Brain microvascular endothelial cell (primary cell): ENCODE results near the gene PAX7.

Experiments used
- DNase-seq: peaks from one replicate; pipeline ENCODE4 v3.0.0-alpha.2; 2020
- H3K27ac ChIP-seq: fragments of 250-450 bp; sonication (Bioruptor Pico); 2 replicates; pipeline ENCODE4 v1.5.1; 2020; ENCODE audit warnings: mild to moderate bottlenecking, moderate library complexity
- H3K27me3 ChIP-seq: fragments of 250-450 bp; sonication (Bioruptor Pico); replicated peaks from 2 replicates; pipeline ENCODE4 v1.5.1; 2020; ENCODE audit warnings: mild to moderate bottlenecking
- H3K36me3 ChIP-seq: fragments of 250-450 bp; sonication (Bioruptor Pico); replicated peaks from 2 replicates; pipeline ENCODE4 v1.5.1; 2020; ENCODE audit warnings: mild to moderate bottlenecking
- H3K4me3 ChIP-seq: 2 replicates; pipeline ENCODE4 v1.5.1; 2011; ENCODE audit warnings: low read depth, mild to moderate bottlenecking, control low read depth, low read length, moderate library complexity
- in situ Hi-C: cut with HindIII; loops from 2 replicates; pipeline ENCODE4 v1.10.0; 2017; ENCODE audit warnings: low sequenced_read_pairs, low pct_ligation_motif_present
- TF ChIP-seq, protein P1 (sequence below): IDR thresholded peaks from 2 replicates; pipeline ENCODE4 v1.5.1; 2011; ENCODE audit warnings: low read depth, mild to moderate bottlenecking, moderate library complexity, low read length, control low read depth, inconsistent platforms; ENCODE audit errors: missing control alignments

The PAX7 gene

DNA sequence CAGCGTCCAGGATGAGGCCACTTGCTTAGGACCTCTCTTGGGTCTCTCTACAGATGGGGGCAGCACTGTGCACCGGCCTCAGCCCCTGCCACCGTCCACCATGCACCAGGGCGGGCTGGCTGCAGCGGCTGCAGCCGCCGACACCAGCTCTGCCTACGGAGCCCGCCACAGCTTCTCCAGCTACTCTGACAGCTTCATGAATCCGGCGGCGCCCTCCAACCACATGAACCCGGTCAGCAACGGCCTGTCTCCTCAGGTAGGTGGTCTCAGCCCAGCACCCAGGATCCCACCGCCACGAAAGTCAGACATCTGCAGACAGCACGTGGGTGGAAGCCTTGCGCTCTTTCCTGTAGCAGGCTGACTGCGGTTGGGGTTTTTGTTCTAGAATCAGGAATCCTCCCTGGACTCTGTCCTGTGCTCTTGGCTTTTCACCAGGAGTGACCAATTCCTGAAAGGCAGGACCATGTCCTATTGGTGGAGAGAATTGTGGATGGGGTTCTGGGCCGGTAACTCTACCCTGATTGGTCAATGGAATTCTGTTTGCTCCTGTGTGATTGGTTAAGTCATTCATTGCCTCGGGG lies 72.5 kb downstream of the PAX7 start:
- TF ChIP-seq, protein P1, sequence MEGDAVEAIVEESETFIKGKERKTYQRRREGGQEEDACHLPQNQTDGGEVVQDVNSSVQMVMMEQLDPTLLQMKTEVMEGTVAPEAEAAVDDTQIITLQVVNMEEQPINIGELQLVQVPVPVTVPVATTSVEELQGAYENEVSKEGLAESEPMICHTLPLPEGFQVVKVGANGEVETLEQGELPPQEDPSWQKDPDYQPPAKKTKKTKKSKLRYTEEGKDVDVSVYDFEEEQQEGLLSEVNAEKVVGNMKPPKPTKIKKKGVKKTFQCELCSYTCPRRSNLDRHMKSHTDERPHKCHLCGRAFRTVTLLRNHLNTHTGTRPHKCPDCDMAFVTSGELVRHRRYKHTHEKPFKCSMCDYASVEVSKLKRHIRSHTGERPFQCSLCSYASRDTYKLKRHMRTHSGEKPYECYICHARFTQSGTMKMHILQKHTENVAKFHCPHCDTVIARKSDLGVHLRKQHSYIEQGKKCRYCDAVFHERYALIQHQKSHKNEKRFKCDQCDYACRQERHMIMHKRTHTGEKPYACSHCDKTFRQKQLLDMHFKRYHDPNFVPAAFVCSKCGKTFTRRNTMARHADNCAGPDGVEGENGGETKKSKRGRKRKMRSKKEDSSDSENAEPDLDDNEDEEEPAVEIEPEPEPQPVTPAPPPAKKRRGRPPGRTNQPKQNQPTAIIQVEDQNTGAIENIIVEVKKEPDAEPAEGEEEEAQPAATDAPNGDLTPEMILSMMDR = no peak
- in situ Hi-C loops = no loop called here
- no peaks in the 10 kb centered on the region for H3K36me3 ChIP-seq
- DNase-seq = no peak
- no peak overlapping the region for H3K27ac ChIP-seq
- H3K27me3 ChIP-seq = no peaks in the 10 kb centered on the region
- H3K4me3 ChIP-seq = no peak overlapping the region

DNA sequence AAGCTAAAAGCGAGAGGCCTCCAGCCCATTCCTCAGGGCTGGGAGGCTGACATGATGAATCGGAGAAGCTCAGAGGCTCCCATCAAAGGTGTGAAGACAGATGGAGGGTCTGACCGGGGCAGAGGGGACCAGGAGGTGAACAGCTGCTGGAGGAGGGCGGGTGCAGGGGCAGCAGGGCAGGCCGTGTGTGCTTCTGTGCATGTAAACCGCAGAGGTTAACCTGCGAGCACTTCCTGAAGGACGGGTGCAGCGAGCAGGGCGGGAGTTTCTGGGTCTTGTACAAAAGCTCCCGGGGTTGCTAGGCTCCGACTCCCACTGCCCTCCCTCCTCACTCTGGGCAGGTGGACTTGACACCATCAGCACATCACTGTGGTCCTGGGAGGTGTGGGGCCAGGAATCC lies 75.2 kb downstream of the PAX7 start:
- TF ChIP-seq, protein P1 = no peak
- Histone ChIP-seq H3K27ac (no peak overlapping the region), H3K4me3 (no peak overlapping the region), H3K36me3 (no peaks in the 10 kb centered on the region), H3K27me3 (no peaks in the 10 kb centered on the region)
- in situ Hi-C loops = no loop called here
- no peak for DNase-seq

DNA sequence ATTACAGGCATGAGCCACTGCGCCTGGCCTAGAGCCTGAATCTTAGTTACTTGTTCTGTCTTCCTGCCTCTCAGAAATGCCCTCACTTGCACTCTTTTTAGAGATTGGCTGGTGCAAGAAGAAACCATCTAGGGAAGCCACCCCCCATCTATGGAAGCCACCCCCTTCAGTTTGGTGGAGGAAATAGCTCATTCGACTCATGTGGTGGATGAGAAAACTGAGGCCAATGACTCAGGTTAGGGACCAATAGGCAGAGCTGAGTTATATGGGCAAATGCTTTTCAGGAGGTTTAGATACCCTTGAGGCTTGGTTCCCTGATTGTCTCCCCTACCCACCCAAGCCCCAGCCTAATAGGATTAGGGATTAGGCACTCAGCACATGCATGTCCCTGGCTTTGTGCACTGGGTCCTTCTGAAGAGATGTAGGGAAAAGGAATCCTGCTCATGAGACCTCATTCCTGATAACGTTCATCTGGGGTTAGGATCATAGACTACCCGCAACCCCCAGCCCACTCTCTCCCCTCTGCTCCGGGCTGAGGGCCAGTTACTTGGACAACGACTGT lies 77.1 kb downstream of the PAX7 start:
- H3K27me3 ChIP-seq = no peaks in the 10 kb centered on the region
- no peak overlapping the region for H3K4me3 ChIP-seq
- DNase-seq = no peak
- H3K36me3 ChIP-seq = no peaks in the 10 kb centered on the region
- no peak overlapping the region for H3K27ac ChIP-seq
- TF ChIP-seq, protein P1 = no peak
- in situ Hi-C loops = no loop called here

DNA sequence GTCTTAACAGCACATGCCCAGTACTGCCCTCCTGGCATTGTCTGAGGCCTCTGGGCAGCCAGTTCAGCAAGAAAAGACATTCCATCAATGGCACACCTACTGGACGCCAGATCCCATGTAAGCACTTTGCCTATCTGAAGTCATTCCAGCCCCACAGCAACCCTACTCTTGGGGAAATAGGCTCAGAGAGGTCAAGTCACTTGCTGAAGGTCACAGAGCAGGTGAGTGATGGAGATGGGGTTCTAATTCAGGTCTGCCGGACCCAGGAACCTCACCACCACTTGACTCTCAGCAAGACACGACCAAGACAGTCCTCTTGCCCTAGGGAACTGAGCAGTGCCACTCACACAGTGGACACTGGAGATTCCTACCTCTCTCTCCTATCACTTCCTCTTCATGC lies 79.4 kb downstream of the PAX7 start:
- Histone ChIP-seq H3K27me3 (peaks cover 3% of the 10 kb centered on the region), H3K27ac (no peak overlapping the region), H3K4me3 (no peak overlapping the region), H3K36me3 (no peaks in the 10 kb centered on the region)
- no peak for DNase-seq
- in situ Hi-C loops = no loop called here
- TF ChIP-seq, protein P1 = no peak

DNA sequence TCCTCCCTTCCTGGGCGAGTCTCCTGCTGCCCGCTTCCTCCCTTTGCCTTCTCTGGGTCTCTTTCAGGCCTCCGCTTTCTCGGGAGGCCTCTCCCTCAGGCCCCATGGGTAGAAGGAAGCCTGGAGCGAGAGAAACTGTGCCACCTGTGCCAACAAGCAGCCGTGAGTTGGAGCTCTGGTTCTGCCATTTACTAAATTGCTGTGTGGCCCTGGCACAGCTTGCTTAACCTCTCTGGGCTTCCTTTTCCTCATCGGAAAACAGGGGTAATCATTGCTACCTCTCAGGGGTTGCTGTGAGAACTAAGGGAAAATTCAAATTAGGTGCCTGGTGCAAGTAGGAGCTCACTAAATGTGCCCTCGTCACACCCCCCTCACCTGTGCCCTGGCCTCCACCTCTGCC lies 80.4 kb downstream of the PAX7 start:
- H3K4me3 ChIP-seq = no peak overlapping the region
- H3K36me3 ChIP-seq = no peaks in the 10 kb centered on the region
- TF ChIP-seq, protein P1 = no peak
- no peak for DNase-seq
- peaks cover 11% of the 10 kb centered on the region for H3K27me3 ChIP-seq
- in situ Hi-C loops = no loop called here
- no peak overlapping the region for H3K27ac ChIP-seq
